Measurements from ENCODE around the gene KDM6A.
A peak's percentile ranks its signal among the peaks of the same experiment; 100 is the strongest.
"Not testable (repeated sequence)": the region's sequence is repeated elsewhere in the genome, so short reads cannot be mapped to it uniquely, and the experiment has no call there.

KDM6A gene

GRCh38 chrX:44872821-44873414 lies at the start of gene KDM6A:
KDM6A (plus strand) TSS chrX:44873188; CDS start chrX:44873552, 364 bp downstream.
- peak; percentile 97 to 100 for DNase-seq

DNA sequence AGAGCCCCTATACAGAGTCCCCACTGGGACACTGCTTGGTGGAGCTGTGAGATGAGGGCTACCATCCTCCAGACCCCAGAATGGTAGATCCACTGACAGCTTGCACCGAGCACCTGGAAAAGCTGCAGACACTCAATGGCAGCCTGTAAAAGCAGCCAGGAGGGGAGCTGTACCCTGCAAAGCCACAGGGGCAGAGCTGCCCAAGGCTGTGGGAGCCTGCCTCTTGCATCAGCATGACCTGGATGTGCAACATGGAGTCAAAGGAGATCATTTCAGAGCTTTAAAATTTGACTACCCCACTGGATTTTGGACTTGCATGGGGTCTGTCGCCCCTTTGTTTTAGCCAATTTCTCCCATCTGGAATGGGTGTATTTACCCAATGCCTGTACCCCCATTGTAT lies 49.8 kb upstream of the KDM6A start:
- DNase-seq = not testable (repeated sequence)

- no peak for DNase-seq
Measured at GRCh38 chrX:44828008-44828605, 44.9 kb upstream of the KDM6A start.

DNA sequence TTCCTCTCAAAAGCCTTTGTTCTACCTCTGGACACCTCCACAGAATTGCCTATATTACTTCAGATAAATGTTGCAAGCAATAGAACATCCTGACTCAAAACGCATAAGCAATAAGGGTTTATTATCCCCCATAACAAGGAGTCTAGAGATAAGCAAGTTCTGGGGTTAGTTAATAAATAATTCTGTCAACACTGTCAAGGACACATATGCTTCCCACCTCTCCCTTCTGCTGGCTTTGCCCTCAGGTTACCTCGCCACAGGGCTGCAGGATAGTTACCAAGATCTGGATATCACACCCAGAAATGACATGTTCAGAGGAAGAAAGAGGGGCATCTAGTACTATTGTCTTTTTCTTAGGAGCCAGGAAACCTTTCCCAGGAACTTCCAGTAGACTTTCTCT lies 43.2 kb upstream of the KDM6A start:
- no peak for DNase-seq

DNA sequence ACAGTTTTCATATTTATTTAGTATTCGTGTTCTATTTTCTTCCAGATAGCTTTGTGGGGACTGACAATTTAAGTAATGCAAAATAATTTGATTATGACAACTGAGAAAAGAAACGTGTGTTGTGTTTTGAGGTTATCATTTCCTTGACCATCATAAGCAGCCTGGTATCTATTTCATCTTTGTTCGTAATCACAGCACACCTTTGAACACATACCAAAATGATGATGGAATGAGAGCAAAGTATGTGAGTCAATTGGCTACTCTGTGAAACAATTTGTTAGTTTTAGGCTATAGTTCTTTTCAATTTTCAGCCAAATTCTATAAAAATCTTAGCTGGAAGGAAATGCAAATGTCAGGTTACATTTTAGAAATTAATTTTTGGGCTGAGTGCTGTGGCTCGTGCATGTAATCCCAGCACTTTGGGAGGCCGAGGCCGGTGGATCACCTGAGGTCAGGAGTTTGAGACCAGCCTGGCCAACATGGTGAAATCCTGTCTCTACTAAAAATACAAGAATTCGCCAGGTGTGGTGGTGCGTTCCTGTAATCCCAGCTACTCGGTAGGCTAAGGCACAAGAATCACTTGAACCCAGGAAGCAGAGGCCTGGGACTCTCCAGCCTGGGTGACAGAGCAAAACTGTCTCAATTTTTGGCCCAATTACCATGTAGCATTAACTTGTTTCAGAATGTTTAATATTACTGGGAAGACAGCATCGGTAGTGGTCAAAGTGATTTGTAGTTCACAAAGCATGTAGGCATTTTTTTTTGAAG lies 30.3 kb upstream of the KDM6A start:
- no peak for DNase-seq

- DNase-seq = no peak
Measured at GRCh38 chrX:44843318-44843702, 29.7 kb upstream of the KDM6A start.

GRCh38 chrX:44843753-44844152 lies 29.2 kb upstream of the KDM6A start, which contains the start of gene DUSP21:
DUSP21 (plus strand) TSS chrX:44844021; CDS start chrX:44844133, 112 bp downstream.
- DNase-seq = no peak

DNA sequence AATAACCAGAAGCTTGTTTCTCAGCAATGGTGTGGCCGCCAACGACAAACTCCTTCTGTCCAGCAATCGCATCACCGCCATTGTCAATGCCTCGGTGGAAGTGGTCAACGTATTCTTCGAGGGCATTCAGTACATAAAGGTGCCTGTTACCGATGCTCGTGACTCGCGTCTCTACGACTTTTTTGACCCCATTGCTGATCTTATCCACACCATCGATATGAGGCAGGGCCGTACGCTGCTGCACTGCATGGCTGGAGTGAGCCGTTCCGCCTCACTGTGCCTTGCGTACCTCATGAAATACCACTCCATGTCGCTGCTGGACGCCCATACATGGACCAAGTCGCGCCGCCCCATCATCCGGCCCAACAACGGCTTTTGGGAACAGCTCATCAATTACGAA lies 28.8 kb upstream of the KDM6A start:
- no peak for DNase-seq

- not testable (repeated sequence) for DNase-seq
Measured at GRCh38 chrX:44850891-44851290, 22.1 kb upstream of the KDM6A start.

- DNase-seq = no peak
Measured at GRCh38 chrX:44871114-44871645, 1.8 kb upstream of the KDM6A start.

DNA sequence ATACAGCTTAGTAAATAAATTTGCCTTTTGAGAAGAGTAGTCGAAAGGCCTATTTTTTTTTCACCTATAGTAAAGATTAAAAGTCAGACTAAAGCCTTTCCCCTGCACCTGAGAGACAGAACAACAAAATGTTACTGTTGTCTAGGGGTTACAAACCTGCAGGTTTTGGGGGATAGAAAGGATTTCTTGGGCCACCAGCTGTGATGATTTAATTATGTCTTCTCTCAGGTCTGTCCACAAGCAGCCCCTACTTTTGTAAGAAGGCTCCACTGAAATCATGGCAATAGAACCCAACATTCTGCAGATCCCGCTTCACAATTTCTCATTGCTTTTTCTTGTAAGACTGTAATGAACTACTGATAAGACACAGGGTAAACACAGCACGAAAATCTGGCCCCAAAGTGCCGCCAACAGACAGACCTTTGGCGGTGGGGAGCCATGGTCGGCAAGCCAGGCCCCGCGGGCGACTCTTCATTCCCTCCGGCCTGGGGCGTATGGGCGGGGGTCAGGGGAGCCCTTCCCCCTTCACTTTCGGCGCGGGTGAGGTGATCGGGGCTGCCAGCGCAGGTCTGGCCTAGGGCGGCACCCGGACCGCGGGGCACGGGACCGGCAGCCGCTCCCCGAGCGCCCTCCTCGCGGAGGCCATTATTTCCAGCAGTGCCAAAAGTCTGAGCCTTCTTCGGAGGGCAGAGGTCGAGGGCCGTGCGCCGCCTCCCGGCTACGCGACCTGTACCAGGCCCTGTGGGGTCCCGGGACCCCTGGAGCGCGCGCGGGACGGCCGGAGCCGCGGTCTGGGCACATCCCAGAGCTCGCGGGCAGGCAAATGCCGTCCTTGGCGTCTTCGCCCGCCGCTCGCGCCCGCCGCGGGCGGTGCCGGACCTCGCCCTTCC lies 812 bp upstream of the KDM6A start:
- DNase-seq = no peak

GRCh38 chrX:44873415-44874276 lies 658 bp downstream of the KDM6A start:
- peak; percentile 58 to 59 for DNase-seq

DNA sequence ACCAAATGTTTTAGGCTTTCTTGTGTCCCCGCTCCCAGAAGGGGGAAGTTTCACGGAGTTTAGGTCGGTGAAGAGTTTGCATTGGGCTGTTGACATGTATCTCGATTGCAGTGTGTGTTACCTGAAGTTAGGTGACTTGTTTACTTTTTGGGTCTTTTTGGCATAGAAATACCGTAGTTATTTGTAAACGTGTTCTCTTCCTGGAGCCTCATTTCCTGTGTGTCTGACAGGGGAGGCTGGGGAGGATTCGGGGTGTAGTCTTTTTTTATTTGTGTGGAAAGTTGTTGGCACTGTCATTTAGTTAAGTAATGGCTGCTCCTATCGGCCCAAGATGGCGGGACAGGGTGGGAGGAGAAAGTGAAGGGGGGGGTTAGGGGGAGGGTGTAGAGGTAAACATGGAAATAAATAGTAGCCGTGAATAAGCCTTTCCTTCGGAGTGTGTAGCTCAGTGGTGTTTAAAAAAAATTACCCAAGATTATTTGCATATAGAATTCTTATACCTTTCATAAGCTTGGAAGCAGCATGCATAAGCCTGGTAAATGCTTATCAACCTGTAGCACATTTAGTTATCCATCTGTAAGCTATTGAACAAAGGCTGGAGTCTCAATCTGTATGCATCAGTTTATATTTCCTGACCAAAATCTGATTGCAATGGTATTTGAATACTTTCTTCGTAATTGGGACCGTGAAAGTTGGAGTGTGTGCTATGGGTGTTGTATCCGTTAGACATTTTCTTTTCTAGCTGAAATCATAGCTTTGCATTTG lies 1.6 kb downstream of the KDM6A start:
- DNase-seq = peak; percentile 33 to 51

GRCh38 chrX:44875185-44875489 lies 2.1 kb downstream of the KDM6A start:
- no peak for DNase-seq

GRCh38 chrX:44876086-44876485 lies 3.1 kb downstream of the KDM6A start:
- no peak for DNase-seq

DNA sequence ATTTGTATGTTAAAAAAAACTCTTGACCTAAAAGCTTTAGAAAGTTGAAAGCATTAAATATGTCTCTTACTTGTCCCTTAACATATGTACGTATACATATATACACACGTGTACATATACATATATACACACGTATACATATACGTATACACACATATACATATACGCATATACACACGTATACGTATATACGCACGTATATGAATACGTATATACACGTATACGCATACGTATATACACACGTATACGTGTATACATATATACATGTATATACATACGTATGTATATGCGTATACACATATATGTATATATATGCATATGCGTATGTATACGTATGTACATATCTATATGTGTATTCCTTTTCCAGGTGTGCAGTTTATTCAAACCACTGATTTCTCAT lies 3.8 kb downstream of the KDM6A start:
- DNase-seq = no peak

- DNase-seq = no peak
Measured at GRCh38 chrX:44878780-44879179, 5.8 kb downstream of the KDM6A start.

GRCh38 chrX:44881549-44881948 lies 8.6 kb downstream of the KDM6A start:
- DNase-seq = no peak

DNA sequence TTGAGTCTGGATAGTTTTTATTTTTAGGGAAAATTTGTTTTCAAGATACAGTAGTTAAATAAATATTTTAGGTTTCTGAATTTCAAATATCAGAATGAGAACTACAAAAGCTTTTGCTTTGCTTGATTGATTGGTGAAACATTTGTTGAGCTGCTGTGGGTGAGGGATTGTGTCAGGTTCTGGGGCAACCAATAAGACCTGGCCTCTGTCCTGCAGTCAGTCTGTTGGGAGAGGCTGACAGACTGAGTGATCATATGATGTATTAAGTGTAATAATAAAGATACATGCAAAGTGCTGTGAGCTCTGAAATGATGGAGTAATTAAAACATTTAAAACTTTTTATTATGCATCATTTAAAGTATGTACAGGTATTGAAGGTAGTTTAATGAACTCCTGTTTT lies 9.6 kb downstream of the KDM6A start:
- no peak for DNase-seq

GRCh38 chrX:44884944-44885343 lies 12.0 kb downstream of the KDM6A start:
- no peak for DNase-seq

DNA sequence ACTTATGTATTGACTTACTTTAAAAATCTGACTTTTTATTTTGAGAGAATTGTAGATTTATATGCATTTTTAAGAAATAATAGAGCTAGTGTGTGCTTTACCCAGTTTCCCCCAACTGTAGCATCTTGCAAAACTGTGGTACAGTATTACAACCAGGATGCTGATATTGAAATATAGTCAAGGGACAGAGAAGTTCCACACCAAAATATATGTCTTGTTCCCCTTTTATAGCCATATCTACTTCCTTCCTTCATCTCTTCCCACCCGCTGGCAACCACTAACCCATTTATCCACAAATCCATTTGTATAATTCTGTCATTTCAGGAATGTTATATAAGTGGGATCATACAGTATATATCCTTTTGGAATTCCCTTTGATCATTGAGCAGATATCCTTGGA lies 16.8 kb downstream of the KDM6A start:
- no peak for DNase-seq

Data from CD4-positive, alpha-beta T cell treated with Interferon alpha-2 for 1 hour (primary cell).